PFSK-1 (cell line): Measurements from ENCODE around the gene ZFHX3.

Experiments
- FOXP2 ChIP-seq: optimal IDR thresholded peaks from 2 replicates; pipeline ENCODE3; 2011; ENCODE audit warnings: borderline replicate concordance, control low read depth, inconsistent platforms; ENCODE audit not compliant: insufficient read depth; ENCODE audit errors: extremely low read length, extremely low read depth
- POLR2AphosphoS5 ChIP-seq: IDR thresholded peaks from 2 replicates; pipeline ENCODE4 v1.6.1; 2012; ENCODE audit warnings: low read depth, mild to moderate bottlenecking, control low read depth, low read length, moderate library complexity
- REST ChIP-seq, 2 experiments: IDR thresholded peaks; 2 replicates each; pipeline versions ENCODE4 v1.6.1 to v1.8.0; 2011 to 2012; ENCODE audit warnings: low read depth in 2 of 2, low read length in 2 of 2, control low read depth in 1 of 2, inconsistent platforms in 1 of 2, mild to moderate bottlenecking in 1 of 2, moderate library complexity in 1 of 2; ENCODE audit not compliant: insufficient read depth in 1 of 2
- TAF1 ChIP-seq: IDR thresholded peaks from 2 replicates; pipeline ENCODE4 v1.6.1; 2012; ENCODE audit warnings: low read length, control low read depth, borderline replicate concordance; ENCODE audit not compliant: insufficient read depth

GRCh38 chr16:73054498-73054812 lies 6.5 kb upstream of the ZFHX3 start:
- TF ChIP-seq POLR2AphosphoS5 (no peak), TAF1 (no peak), REST (IDR thresholded peaks at IDR 0.05; ENCODE audit: insufficient read depth in 1 of 2, low read depth in 2 of 2, low read length in 2 of 2) (no peak), FOXP2 (no peak)
